OCI-LY7 (cell line): ENCODE data around the gene PPM1N. TPM values are rescaled to one million over a fixed set of nuclear protein-coding genes. Genes with fewer than 3 reads are reported as not detected.
A peak's percentile ranks its signal among the peaks of the same experiment; 100 is the strongest.

Source experiments
- BruUV-seq: library from RNA; stranded (reverse); fragments of 400-500 nt; replicated peaks from 2 replicates; lab custom pipeline; 2021; lab: Mats Ljungman, UMichigan
- CTCF ChIA-PET: fragments of 300-600 bp; sonication (Branson Sonifier 250); formaldehyde crosslinking; loops from one replicate; lab custom pipeline; 2022; ENCODE audit warnings: antibody characterized with exemption; ENCODE audit not compliant: unreplicated experiment; lab: Charles Lee
- POLR2A ChIA-PET: fragments of 300-600 bp; sonication (Branson Sonifier 250); formaldehyde crosslinking; loops from one replicate; lab custom pipeline; 2022; ENCODE audit warnings: antibody characterized with exemption; lab: Charles Lee
- DNase-seq: peaks from one replicate; pipeline ENCODE4 v3.0.0-alpha.2; 2015; ENCODE audit warnings: low spot score
- H2AFZ ChIP-seq: fragments of 200-600 bp; sonication (generic), shearing (Covaris generic); 2 replicates; pipeline ENCODE4 v1.6.1; 2014; ENCODE audit warnings: mild to moderate bottlenecking, antibody characterized with exemption, low read length, moderate library complexity
- H3K27ac ChIP-seq: fragments of 200-600 bp; sonication (generic); 2 replicates; pipeline ENCODE4 v1.5.1; 2014; ENCODE audit warnings: mixed run types, low read depth, mild to moderate bottlenecking, moderate library complexity, low read length, inconsistent platforms; ENCODE audit not compliant: poor library complexity, severe bottlenecking
- H3K36me3 ChIP-seq: fragments of 200-600 bp; sonication (generic); 2 replicates; pipeline ENCODE4 v1.6.1; 2014; ENCODE audit warnings: mild to moderate bottlenecking, antibody characterized with exemption, low read length, moderate library complexity, mixed read lengths; ENCODE audit not compliant: insufficient read depth
- H3K4me1 ChIP-seq: fragments of 200-600 bp; sonication (generic); 2 replicates; pipeline ENCODE4 v1.5.1; 2014; ENCODE audit warnings: mild to moderate bottlenecking, low read length; ENCODE audit not compliant: insufficient read depth, poor library complexity, severe bottlenecking
- H3K4me2 ChIP-seq: fragments of 200-600 bp; sonication (generic); 2 replicates; pipeline ENCODE4 v1.6.1; 2014; ENCODE audit warnings: mild to moderate bottlenecking, low read length
- H3K4me3 ChIP-seq: fragments of 200-600 bp; sonication (generic); 2 replicates; pipeline ENCODE4 v1.5.1; 2014; ENCODE audit warnings: mild to moderate bottlenecking, low read depth, low read length; ENCODE audit not compliant: poor library complexity, severe bottlenecking
- H3K79me2 ChIP-seq: fragments of 200-600 bp; sonication (generic); 2 replicates; pipeline ENCODE4 v1.6.1; 2016; ENCODE audit warnings: low read depth, mild to moderate bottlenecking, low read length, moderate library complexity, mixed read lengths; ENCODE audit not compliant: insufficient read depth
- H3K9me2 ChIP-seq: fragments of 200-600 bp; sonication (generic); 2 replicates; pipeline ENCODE4 v1.6.1; 2016; ENCODE audit warnings: mild to moderate bottlenecking, low read length, mixed read lengths; ENCODE audit not compliant: insufficient read depth
- H3K9me3 ChIP-seq: fragments of 200-600 bp; sonication (generic); 2 replicates; pipeline ENCODE4 v1.6.1; 2014; ENCODE audit warnings: mild to moderate bottlenecking, mixed run types, low read length, mixed read lengths
- H4K20me1 ChIP-seq: fragments of 200-600 bp; sonication (generic); 2 replicates; pipeline ENCODE4 v1.6.1; 2014; ENCODE audit warnings: mild to moderate bottlenecking, antibody characterized with exemption, low read length, moderate library complexity, mixed read lengths; ENCODE audit not compliant: insufficient read depth
- CTCF ChIP-seq: fragments of 200-600 bp; sonication (generic); conservative IDR thresholded peaks from 2 replicates; pipeline ENCODE4 v1.5.1; 2014; ENCODE audit warnings: mild to moderate bottlenecking, antibody characterized with exemption, low read length, moderate library complexity, mixed read lengths
- EZH2phosphoT487 ChIP-seq: fragments of 200-600 bp; sonication (generic); IDR thresholded peaks from 2 replicates; pipeline ENCODE4 v1.6.1; 2018; ENCODE audit warnings: low read depth, borderline replicate concordance, mild to moderate bottlenecking, mixed run types, antibody characterized with exemption, low read length, moderate library complexity, mixed read lengths
- intact Hi-C: fragments of 100-400 bp; cut with micrococcal nuclease; formaldehyde crosslinking; loops from one replicate; pipeline ENCODE4 v1.10.0; 2022; ENCODE audit not compliant: unreplicated experiment
- total RNA-seq, 2 experiments: library from RNA; depleted of rRNA in 1 of 2; stranded (reverse); fragments of >200 nt in 1 of 2; shearing (Covaris generic) in 1 of 2; gene quantifications; 2 replicates each; pipeline ENCODE4 v1.2.3, GENCODE V29; 2014 to 2022

Gene PPM1N
- total RNA-seq, 2 experiments from 2014 or later, result 1.6 to 2.8 TPM

DNA sequence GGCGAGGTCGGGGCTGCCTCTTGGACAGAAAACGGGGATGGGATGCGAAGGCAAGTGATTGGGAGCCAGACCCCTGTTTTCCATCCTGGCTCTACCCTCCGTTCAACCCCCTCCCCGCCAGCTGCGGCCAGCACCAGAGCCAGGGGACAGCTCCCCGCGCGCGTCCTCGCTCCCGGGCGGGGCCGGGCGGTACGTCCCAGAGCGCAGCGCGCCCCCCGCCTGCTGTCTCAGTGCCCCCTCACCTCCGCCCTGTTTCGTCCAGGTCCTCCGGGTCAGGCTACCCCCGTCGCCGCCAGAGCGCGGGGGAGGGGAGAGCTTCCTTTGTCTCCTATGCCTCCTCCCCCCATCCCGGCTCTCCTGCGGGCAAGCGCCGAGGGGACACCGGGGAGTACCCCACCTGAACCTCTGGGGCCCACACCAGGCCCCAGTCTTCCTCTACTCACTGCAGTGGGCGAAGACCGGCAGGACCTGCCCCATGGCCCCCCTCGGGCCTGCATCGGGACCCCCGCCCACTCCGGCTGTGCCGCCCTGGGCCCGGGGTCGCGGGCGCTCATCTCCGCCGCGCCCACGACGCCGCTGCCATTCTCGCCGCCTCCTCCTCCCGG, 1.8 kb upstream of the PPM1N start:
- Histone ChIP-seq H2AFZ (no peak overlapping the region), H3K27ac (no peak overlapping the region), H3K4me2 (peak overlapping the region; percentile 79), H3K4me3 (peak overlapping the region; percentile 69), H3K9me2 (no peaks in the 10 kb centered on the region), H3K36me3 (no peaks in the 10 kb centered on the region), H3K9me3 (no peaks in the 10 kb centered on the region), H4K20me1 (no peaks in the 10 kb centered on the region), H3K79me2 (no peaks in the 10 kb centered on the region), H3K4me1 (peaks cover 51% of the 10 kb centered on the region)
- no TSS peak for BruUV-seq
- intact Hi-C loops, result no loop called here
- TF ChIP-seq EZH2phosphoT487 (no peak), CTCF (no peak)
- POLR2A ChIA-PET, result interaction anchor here (0.6 kb wide), 1 partner anchor 71 kb away, joined by 3 read pairs; no protein-coding TSS in a partner anchor
- CTCF ChIA-PET, result interaction anchor here (0.6 kb wide), 1 partner anchor 118 kb away, joined by 3 read pairs; no protein-coding TSS in a partner anchor
- no peak for DNase-seq

DNA sequence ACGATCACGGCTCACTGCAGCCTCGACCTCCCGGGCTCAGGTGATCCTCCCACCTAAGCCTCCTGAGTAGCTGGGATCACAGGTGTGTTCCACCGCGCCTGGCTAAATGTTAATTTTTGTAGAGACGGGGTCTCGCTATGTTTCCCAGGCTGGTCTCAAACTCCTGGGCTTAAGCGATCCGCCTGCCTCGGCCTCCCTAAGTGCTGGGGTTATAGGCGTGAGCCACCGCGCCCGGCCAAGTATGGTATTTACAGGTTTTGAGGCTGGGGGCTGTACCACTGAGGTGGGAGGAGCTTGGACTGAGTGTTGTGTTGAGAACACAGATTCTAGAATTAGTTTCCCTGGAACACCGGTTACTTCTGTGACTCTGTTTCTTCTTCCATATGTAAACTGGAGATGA, 452 bp upstream of the PPM1N start:
- POLR2A ChIA-PET, result no interaction called here

More for the DNA sequence above, 452 bp upstream of the PPM1N start:
- peaks cover 48% of the 10 kb centered on the region for H3K4me1 ChIP-seq
- no peaks in the 10 kb centered on the region for H3K9me3 ChIP-seq
- H3K79me2 ChIP-seq, result no peaks in the 10 kb centered on the region
- peak overlapping the region; percentile 43; the same call in 1 of the 2 replicates for H3K4me2 ChIP-seq
- no peak overlapping the region for H2AFZ ChIP-seq
- H3K27ac ChIP-seq, result no peak overlapping the region
- peak overlapping the region; percentile 24 for H3K4me3 ChIP-seq
- no peak for TF ChIP-seq CTCF
- TF ChIP-seq EZH2phosphoT487, result no peak
- DNase-seq, result no peak
- no TSS peak for BruUV-seq
- no peaks in the 10 kb centered on the region for H3K9me2 ChIP-seq
- intact Hi-C loops, result no loop called here
- CTCF ChIA-PET, result no interaction called here
- H3K36me3 ChIP-seq, result no peaks in the 10 kb centered on the region
- no peaks in the 10 kb centered on the region for H4K20me1 ChIP-seq
